ENCODE data around the gene TECPR1.

GRCh38 chr7:98294326-98294725 lies 42.3 kb upstream of the TECPR1 start:
- no peak for TF ChIP-seq POLR2A (IDR thresholded peaks at IDR 0.05)
- TF ChIP-seq, protein P1, sequence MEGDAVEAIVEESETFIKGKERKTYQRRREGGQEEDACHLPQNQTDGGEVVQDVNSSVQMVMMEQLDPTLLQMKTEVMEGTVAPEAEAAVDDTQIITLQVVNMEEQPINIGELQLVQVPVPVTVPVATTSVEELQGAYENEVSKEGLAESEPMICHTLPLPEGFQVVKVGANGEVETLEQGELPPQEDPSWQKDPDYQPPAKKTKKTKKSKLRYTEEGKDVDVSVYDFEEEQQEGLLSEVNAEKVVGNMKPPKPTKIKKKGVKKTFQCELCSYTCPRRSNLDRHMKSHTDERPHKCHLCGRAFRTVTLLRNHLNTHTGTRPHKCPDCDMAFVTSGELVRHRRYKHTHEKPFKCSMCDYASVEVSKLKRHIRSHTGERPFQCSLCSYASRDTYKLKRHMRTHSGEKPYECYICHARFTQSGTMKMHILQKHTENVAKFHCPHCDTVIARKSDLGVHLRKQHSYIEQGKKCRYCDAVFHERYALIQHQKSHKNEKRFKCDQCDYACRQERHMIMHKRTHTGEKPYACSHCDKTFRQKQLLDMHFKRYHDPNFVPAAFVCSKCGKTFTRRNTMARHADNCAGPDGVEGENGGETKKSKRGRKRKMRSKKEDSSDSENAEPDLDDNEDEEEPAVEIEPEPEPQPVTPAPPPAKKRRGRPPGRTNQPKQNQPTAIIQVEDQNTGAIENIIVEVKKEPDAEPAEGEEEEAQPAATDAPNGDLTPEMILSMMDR (IDR thresholded peaks at IDR 0.05), result no peak

Data from testis (tissue), 2 donors.